T-helper 9 cell (primary cell): ENCODE data around the gene ZNF213.
A peak's percentile ranks its signal among the peaks of the same experiment; 100 is the strongest.

Source experiments
- DNase-seq: peaks from one replicate; pipeline ENCODE4 v3.0.0-alpha.2; 2020

Gene ZNF213

GRCh38 chr16:3101841-3102470 lies 32.9 kb upstream of the ZNF213 start:
- DNase-seq: no peak

- peak; percentile 86 for DNase-seq
These were observed 28.5 kb upstream of the ZNF213 start for GRCh38 chr16:3106205-3106928.

- DNase-seq: no peak
These were observed 22.6 kb upstream of the ZNF213 start, which contains the start of gene ZNF205 for GRCh38 chr16:3112058-3112880. Gene ZNF205 (plus strand): TSS chr16:3112586. CDS start chr16:3113431, 845 bp downstream.

- no peak for DNase-seq
These were observed 21.8 kb upstream of the ZNF213 start for GRCh38 chr16:3112881-3113574.

GRCh38 chr16:3113765-3114479 lies 20.9 kb upstream of the ZNF213 start:
- no peak for DNase-seq

- no peak for DNase-seq
These were observed 19.8 kb upstream of the ZNF213 start for GRCh38 chr16:3115003-3115402.

GRCh38 chr16:3115561-3115960 lies 19.3 kb upstream of the ZNF213 start:
- DNase-seq: no peak

GRCh38 chr16:3118204-3118790 lies 16.5 kb upstream of the ZNF213 start:
- DNase-seq: no peak

GRCh38 chr16:3118846-3119245 lies 16.0 kb upstream of the ZNF213 start:
- DNase-seq: no peak

GRCh38 chr16:3119286-3119685 lies 15.5 kb upstream of the ZNF213 start:
- no peak for DNase-seq

GRCh38 chr16:3119701-3120408 lies 15.0 kb upstream of the ZNF213 start:
- no peak for DNase-seq

- no peak for DNase-seq
These were observed 14.4 kb upstream of the ZNF213 start for GRCh38 chr16:3120435-3120834.

GRCh38 chr16:3121851-3122467 lies 12.9 kb upstream of the ZNF213 start:
- no peak for DNase-seq

GRCh38 chr16:3122926-3123570 lies 11.8 kb upstream of the ZNF213 start:
- no peak for DNase-seq

- DNase-seq: peak; percentile 96
These were observed 10.6 kb upstream of the ZNF213 start for GRCh38 chr16:3123986-3124886.

- DNase-seq: no peak
These were observed 7.1 kb upstream of the ZNF213 start for GRCh38 chr16:3127745-3128144.

GRCh38 chr16:3129137-3130131 lies 5.4 kb upstream of the ZNF213 start:
- peak; percentile 69 for DNase-seq
